Tibial nerve (tissue), 4 donors: ENCODE measurements around the gene CCNE1.

Experiments
- CTCF ChIP-seq, 5 experiments: fragments of 200-600 bp in 3 of 5; fragments of 450-650 bp in 2 of 5; sonication (generic) in 3 of 5; IDR thresholded peaks; one replicate each; pipeline ENCODE4 v1.5.1; 2016 to 2019; ENCODE audit warnings: antibody characterized with exemption in 5 of 5, mild to moderate bottlenecking in 3 of 5, moderate library complexity in 2 of 5
- EP300 ChIP-seq, 2 donors: sonication (generic); formaldehyde crosslinking; IDR thresholded peaks; one replicate each; pipeline ENCODE4 v1.6.1; 2017; ENCODE audit warnings: antibody characterized with exemption in 2 of 2, mild to moderate bottlenecking in 1 of 2
- POLR2A ChIP-seq, 2 donors: fragments of 450-650 bp; IDR thresholded peaks; one replicate each; pipeline ENCODE4 v1.6.1; 2017; ENCODE audit warnings: antibody characterized with exemption in 2 of 2, mild to moderate bottlenecking in 2 of 2, moderate library complexity in 2 of 2

- TF ChIP-seq CTCF (IDR thresholded peaks at IDR 0.05) (no peak), POLR2A (IDR thresholded peaks at IDR 0.05) (no peak), EP300 (IDR thresholded peaks at IDR 0.05) (no peak)
These were observed 6.5 kb upstream of the CCNE1 start for GRCh38 chr19:29805031-29805965.
